ENCODE results near the gene FRMPD1.

GRCh38 chr9:37650299-37650872, 368 bp upstream of the FRMPD1 start:
- no peak for TF ChIP-seq POLR2AphosphoS5 (IDR thresholded peaks at IDR 0.05; ENCODE audit: low read depth, low read length)
- TF ChIP-seq POLR2A (IDR thresholded peaks at IDR 0.05; ENCODE audit: low read depth, low read length) = no peak
- no peak for TF ChIP-seq TAF1 (IDR thresholded peaks at IDR 0.05; ENCODE audit: borderline replicate concordance, low read depth, low read length)

All from GM12892 (cell line).